Hepatocyte (in vitro differentiated cells): Measurements from ENCODE around the gene PRRT3. TPM values are rescaled to one million over a fixed set of nuclear protein-coding genes. Genes with fewer than 3 reads are reported as not detected.

Experiments used
- DNase-seq: peaks from one replicate; pipeline ENCODE4 v3.0.0-alpha.2; 2016; ENCODE audit warnings: low spot score
- H2AFZ ChIP-seq: fragments of 200-600 bp; sonication (generic); 2 replicates; pipeline ENCODE4 v1.6.0; 2016; ENCODE audit warnings: antibody characterized with exemption, mild to moderate bottlenecking
- H3K27ac ChIP-seq: fragments of 200-600 bp; sonication (generic); 2 replicates; pipeline ENCODE4 v1.5.1; 2016; ENCODE audit warnings: mild to moderate bottlenecking
- H3K27me3 ChIP-seq: fragments of 200-600 bp; sonication (generic); 2 replicates; pipeline ENCODE4 v1.6.1; 2016
- H3K36me3 ChIP-seq: fragments of 200-600 bp; sonication (generic); replicated peaks from 2 replicates; pipeline ENCODE4 v1.5.1; 2016; ENCODE audit warnings: low read depth; ENCODE audit not compliant: insufficient read depth
- H3K4me1 ChIP-seq: fragments of 200-600 bp; sonication (generic); 2 replicates; pipeline ENCODE4 v1.5.1; 2016; ENCODE audit warnings: mild to moderate bottlenecking, moderate library complexity; ENCODE audit not compliant: insufficient read depth
- H3K4me2 ChIP-seq: fragments of 200-600 bp; sonication (generic); 2 replicates; pipeline ENCODE4 v1.6.0; 2016
- H3K4me3 ChIP-seq: fragments of 200-600 bp; sonication (generic); 2 replicates; pipeline ENCODE4 v1.5.1; 2016; ENCODE audit warnings: mild to moderate bottlenecking
- H3K79me2 ChIP-seq: fragments of 200-600 bp; sonication (generic); 2 replicates; pipeline ENCODE4 v1.6.0; 2017; ENCODE audit warnings: mild to moderate bottlenecking
- H3K9me2 ChIP-seq: fragments of 200-600 bp; sonication (generic); replicated peaks from 2 replicates; pipeline ENCODE4 v1.6.0; 2017; ENCODE audit warnings: mild to moderate bottlenecking; ENCODE audit not compliant: insufficient read depth
- H3K9me3 ChIP-seq: fragments of 200-600 bp; sonication (generic); 2 replicates; pipeline ENCODE4 v1.5.1; 2016; ENCODE audit warnings: low read depth, mild to moderate bottlenecking
- H4K20me1 ChIP-seq: fragments of 200-600 bp; sonication (generic); 2 replicates; pipeline ENCODE4 v1.6.0; 2016; ENCODE audit warnings: mild to moderate bottlenecking; ENCODE audit not compliant: insufficient read depth, poor library complexity, severe bottlenecking
- EZH2 ChIP-seq: fragments of 200-600 bp; sonication (generic); IDR thresholded peaks from 2 replicates; pipeline ENCODE4 v1.6.1; 2016; ENCODE audit warnings: antibody characterized with exemption, mild to moderate bottlenecking, borderline replicate concordance
- EZH2phosphoT487 ChIP-seq: fragments of 200-600 bp; sonication (generic); IDR thresholded peaks from one replicate; pipeline ENCODE4 v1.6.1; 2018; ENCODE audit warnings: antibody characterized with exemption, mild to moderate bottlenecking, low read depth, moderate library complexity; ENCODE audit not compliant: unreplicated experiment, severe bottlenecking
- WGBS: methylation state at CpG from one replicate; pipeline ENCODE4 v1.1.6; 2016; ENCODE audit warnings: low lambda C conversion rate; ENCODE audit errors: missing lambda C conversion rate; 5-methylcytosine and 5-hydroxymethylcytosine counted together
- polyA plus RNA-seq: library from polyadenylated mRNA; unstranded; fragments of >200 nt; fragmentation: Nextera tagmentation; extraction: Ambion mirVana; gene quantifications from 2 replicates; pipeline ENCODE4 v1.2.1, GENCODE V29; 2016
- total RNA-seq: library from RNA; depleted of rRNA; stranded (reverse); fragments of >200 nt; gene quantifications from 2 replicates; pipeline ENCODE4 v1.2.3, GENCODE V29; 2014
- TF ChIP-seq, protein P1 (sequence below): fragments of 200-600 bp; sonication (generic); IDR thresholded peaks from 2 replicates; pipeline ENCODE4 v1.5.1; 2016; ENCODE audit warnings: antibody characterized with exemption, mild to moderate bottlenecking; ENCODE audit not compliant: poor library complexity

Gene PRRT3
- total and polyA plus RNA-seq, 2 experiments from 2014 or later: 2.0 to 2.5 TPM

DNA sequence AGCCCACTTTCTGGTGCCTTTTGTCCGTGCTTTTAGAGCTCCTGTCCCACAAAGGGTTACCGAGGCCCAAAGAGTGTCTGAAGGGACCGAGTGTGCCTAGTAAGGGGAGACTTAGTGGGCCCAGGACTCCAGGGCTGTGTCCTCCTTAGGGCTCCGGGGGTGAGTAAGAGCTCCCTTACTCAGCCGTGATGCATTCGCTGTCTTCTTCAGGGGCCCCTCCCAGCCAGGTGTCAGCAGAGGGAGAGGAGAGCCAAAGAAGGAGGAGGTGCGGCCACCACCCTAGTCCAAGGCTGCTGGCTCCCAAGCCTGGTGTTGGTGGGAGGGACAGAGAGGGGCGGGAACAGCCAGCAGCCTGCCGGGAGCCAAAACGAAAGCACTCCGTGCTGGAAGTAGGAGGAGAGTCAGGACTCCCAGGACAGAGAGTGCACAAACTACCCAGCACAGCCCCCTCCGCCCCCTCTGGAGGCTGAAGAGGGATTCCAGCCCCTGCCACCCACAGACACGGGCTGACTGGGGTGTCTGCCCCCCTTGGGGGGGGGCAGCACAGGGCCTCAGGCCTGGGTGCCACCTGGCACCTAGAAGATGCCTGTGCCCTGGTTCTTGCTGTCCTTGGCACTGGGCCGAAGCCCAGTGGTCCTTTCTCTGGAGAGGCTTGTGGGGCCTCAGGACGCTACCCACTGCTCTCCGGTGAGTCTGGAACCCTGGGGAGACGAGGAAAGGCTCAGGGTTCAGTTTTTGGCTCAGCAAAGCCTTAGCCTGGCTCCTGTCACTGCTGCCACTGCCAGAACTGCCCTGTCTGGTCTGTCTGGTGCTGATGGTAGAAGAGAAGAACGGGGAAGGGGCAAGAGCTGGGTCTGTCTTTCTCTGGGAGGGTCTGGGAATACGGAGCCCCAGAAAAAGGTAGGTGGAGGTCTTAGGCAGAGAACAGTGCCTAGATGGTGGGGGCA is 35.2 kb downstream of the PRRT3 start, which contains the start of gene IL17RC:
Gene IL17RC (plus strand): TSS at position 365 of the 947 bp plus-strand sequence. CDS start 218 bp downstream, at position 583.
- Histone ChIP-seq H3K4me3 (peak within 1 kb of the TSS; percentile 59), H4K20me1 (no peaks in the 10 kb centered on the region), H3K36me3 (no peaks in the 10 kb centered on the region), H3K9me3 (no peaks in the 10 kb centered on the region), H3K4me2 (peak within 1 kb of the TSS; percentile 94), H3K4me1 (peaks cover 45% of the 10 kb centered on the region), H3K27me3 (no peaks in the 10 kb centered on the region), H3K27ac (peak within 1 kb of the TSS; percentile 91), H2AFZ (peak within 1 kb of the TSS; percentile 69), H3K9me2 (no peaks in the 10 kb centered on the region), H3K79me2 (peaks cover 12% of the 10 kb centered on the region)
- TF ChIP-seq EZH2 (no peak), EZH2phosphoT487 (no peak)
- TF ChIP-seq, protein P1, sequence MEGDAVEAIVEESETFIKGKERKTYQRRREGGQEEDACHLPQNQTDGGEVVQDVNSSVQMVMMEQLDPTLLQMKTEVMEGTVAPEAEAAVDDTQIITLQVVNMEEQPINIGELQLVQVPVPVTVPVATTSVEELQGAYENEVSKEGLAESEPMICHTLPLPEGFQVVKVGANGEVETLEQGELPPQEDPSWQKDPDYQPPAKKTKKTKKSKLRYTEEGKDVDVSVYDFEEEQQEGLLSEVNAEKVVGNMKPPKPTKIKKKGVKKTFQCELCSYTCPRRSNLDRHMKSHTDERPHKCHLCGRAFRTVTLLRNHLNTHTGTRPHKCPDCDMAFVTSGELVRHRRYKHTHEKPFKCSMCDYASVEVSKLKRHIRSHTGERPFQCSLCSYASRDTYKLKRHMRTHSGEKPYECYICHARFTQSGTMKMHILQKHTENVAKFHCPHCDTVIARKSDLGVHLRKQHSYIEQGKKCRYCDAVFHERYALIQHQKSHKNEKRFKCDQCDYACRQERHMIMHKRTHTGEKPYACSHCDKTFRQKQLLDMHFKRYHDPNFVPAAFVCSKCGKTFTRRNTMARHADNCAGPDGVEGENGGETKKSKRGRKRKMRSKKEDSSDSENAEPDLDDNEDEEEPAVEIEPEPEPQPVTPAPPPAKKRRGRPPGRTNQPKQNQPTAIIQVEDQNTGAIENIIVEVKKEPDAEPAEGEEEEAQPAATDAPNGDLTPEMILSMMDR: no peak
- WGBS: 21% methylated on average over 15 of the region's 19 CpGs
- peak; percentile 94 for DNase-seq

DNA sequence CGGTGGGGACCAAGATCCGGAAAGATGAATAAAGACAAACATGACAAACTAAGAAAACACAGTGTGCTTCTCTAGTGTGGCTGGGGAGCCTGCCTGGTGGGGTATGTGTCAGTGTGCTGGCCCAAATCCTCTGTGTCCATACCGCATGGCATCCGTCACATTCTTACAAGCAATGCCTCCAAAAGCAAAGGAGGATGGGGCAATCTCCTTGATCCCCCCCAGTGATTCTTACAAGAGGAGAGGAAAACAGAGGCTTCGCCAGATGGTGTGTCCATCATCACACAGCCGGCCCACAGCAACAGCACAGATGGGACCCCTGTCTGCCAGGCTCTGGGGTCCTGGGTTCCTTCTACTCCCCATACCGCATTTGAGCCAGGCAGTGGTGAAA is 35.9 kb downstream of the PRRT3 start:
- H3K4me2 ChIP-seq: peak overlapping the region; percentile 94
- H3K4me1 ChIP-seq: peaks cover 45% of the 10 kb centered on the region
- peak overlapping the region; percentile 91 for H3K27ac ChIP-seq
- 72% methylated on average over 6 of the region's 7 CpGs for WGBS
- no peaks in the 10 kb centered on the region for H3K27me3 ChIP-seq
- H3K79me2 ChIP-seq: peaks cover 12% of the 10 kb centered on the region
- H3K36me3 ChIP-seq: no peaks in the 10 kb centered on the region
- TF ChIP-seq EZH2 (no peak), EZH2phosphoT487 (no peak)
- TF ChIP-seq, protein P1: no peak
- no peaks in the 10 kb centered on the region for H4K20me1 ChIP-seq
- H3K9me3 ChIP-seq: no peaks in the 10 kb centered on the region
- DNase-seq: no peak
- no peak overlapping the region for H2AFZ ChIP-seq
- no peak overlapping the region for H3K4me3 ChIP-seq
- no peaks in the 10 kb centered on the region for H3K9me2 ChIP-seq

DNA sequence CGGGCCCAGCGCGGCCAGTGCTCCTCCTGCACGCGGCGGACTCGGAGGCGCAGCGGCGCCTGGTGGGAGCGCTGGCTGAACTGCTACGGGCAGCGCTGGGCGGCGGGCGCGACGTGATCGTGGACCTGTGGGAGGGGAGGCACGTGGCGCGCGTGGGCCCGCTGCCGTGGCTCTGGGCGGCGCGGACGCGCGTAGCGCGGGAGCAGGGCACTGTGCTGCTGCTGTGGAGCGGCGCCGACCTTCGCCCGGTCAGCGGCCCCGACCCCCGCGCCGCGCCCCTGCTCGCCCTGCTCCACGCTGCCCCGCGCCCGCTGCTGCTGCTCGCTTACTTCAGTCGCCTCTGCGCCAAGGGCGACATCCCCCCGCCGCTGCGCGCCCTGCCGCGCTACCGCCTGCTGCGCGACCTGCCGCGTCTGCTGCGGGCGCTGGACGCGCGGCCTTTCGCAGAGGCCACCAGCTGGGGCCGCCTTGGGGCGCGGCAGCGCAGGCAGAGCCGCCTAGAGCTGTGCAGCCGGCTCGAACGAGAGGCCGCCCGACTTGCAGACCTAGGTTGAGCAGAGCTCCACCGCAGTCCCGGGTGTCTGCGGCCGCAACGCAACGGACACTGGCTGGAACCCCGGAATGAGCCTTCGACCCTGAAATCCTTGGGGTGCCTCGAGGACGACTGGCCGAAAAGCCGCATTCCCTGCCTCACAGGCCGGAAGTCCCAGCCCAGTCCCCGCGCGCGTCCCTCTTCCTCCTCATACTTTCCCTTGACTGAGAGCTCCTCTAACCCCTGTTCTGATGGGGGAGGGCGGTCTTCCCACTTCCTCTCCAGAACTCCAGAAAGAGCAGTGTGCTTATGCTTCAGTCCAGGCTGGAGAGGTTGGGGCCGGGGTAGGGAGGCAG is 36.7 kb downstream of the PRRT3 start:
- no peak for TF ChIP-seq EZH2
- TF ChIP-seq, protein P1: peak; percentile 46
- peaks cover 45% of the 10 kb centered on the region for H3K4me1 ChIP-seq
- H3K4me2 ChIP-seq: peak overlapping the region; percentile 94
- peak overlapping the region; percentile 91 for H3K27ac ChIP-seq
- H3K9me3 ChIP-seq: no peaks in the 10 kb centered on the region
- H3K4me3 ChIP-seq: peak overlapping the region; percentile 59
- H2AFZ ChIP-seq: peak overlapping the region; percentile 31
- H3K79me2 ChIP-seq: peaks cover 12% of the 10 kb centered on the region
- H3K36me3 ChIP-seq: no peaks in the 10 kb centered on the region
- DNase-seq: peak; percentile 88
- H3K27me3 ChIP-seq: no peaks in the 10 kb centered on the region
- 5% methylated on average over 65 of the region's 99 CpGs for WGBS
- H4K20me1 ChIP-seq: no peaks in the 10 kb centered on the region
- no peaks in the 10 kb centered on the region for H3K9me2 ChIP-seq
